MCF 10A (cell line): ENCODE measurements around the gene CNTNAP2. TPM values are rescaled to one million over a fixed set of nuclear protein-coding genes. Genes with fewer than 3 reads are reported as not detected.

Source experiments
- BruUV-seq: library from RNA; stranded (reverse); fragments of 400-500 nt; replicated peaks from 2 replicates; lab custom pipeline; 2021; lab: Mats Ljungman, UMichigan
- CTCF ChIA-PET: fragments of 300-600 bp; sonication (Branson Sonifier 250); formaldehyde crosslinking; extraction: SDS; loops from one replicate; lab custom pipeline; 2021; ENCODE audit warnings: antibody characterized with exemption, inconsistent platforms; lab: Yijun Ruan, JAX
- POLR2A ChIA-PET: fragments of 300-600, 350-650 bp; sonication (Branson Sonifier 250); formaldehyde crosslinking; extraction: SDS; loops from one replicate; lab custom pipeline; 2020; ENCODE audit warnings: antibody characterized with exemption, inconsistent platforms; lab: Yijun Ruan, JAX
- DNase-seq: peaks from one replicate; pipeline ENCODE4 v3.0.0-alpha.2; 2018; ENCODE audit not compliant: unreplicated experiment
- H3K27ac Mint-ChIP-seq: one replicate; pipeline ENCODE4 v1.8.0; 2022; ENCODE audit warnings: mild to moderate bottlenecking, low read depth, mixed read lengths; ENCODE audit not compliant: unreplicated experiment
- H3K27me3 Mint-ChIP-seq: one replicate; pipeline ENCODE4 v1.8.0; 2022; ENCODE audit warnings: mixed read lengths; ENCODE audit not compliant: insufficient read depth, unreplicated experiment
- H3K36me3 Mint-ChIP-seq: one replicate; pipeline ENCODE4 v1.8.0; 2022; ENCODE audit warnings: mild to moderate bottlenecking, moderate library complexity, mixed read lengths; ENCODE audit not compliant: insufficient read depth, unreplicated experiment
- H3K4me1 Mint-ChIP-seq: one replicate; pipeline ENCODE4 v1.8.0; 2022; ENCODE audit warnings: mixed read lengths; ENCODE audit not compliant: insufficient read depth, unreplicated experiment
- H3K4me3 Mint-ChIP-seq: one replicate; pipeline ENCODE4 v1.8.0; 2022; ENCODE audit warnings: mild to moderate bottlenecking, moderate library complexity, mixed read lengths; ENCODE audit not compliant: unreplicated experiment
- H3K9me3 Mint-ChIP-seq: one replicate; pipeline ENCODE4 v1.8.0; 2022; ENCODE audit warnings: mixed read lengths; ENCODE audit not compliant: unreplicated experiment
- intact Hi-C: fragments of 100-400 bp; cut with micrococcal nuclease; formaldehyde crosslinking; loops from 2 replicates; pipeline ENCODE4 v1.14.1; 2022
- total RNA-seq: library from RNA; stranded (reverse); gene quantifications from 2 replicates; pipeline ENCODE4 v1.2.3, GENCODE V29; 2022
- TF ChIP-seq, protein P1 (sequence below): fragments of 200-600 bp; IDR thresholded peaks from one replicate; pipeline ENCODE4 v1.8.0; 2022; ENCODE audit warnings: antibody characterized with exemption, mild to moderate bottlenecking; ENCODE audit not compliant: unreplicated experiment

Gene CNTNAP2
- total RNA-seq, 1 experiment from 2014 or later, result 1.1 TPM

DNA sequence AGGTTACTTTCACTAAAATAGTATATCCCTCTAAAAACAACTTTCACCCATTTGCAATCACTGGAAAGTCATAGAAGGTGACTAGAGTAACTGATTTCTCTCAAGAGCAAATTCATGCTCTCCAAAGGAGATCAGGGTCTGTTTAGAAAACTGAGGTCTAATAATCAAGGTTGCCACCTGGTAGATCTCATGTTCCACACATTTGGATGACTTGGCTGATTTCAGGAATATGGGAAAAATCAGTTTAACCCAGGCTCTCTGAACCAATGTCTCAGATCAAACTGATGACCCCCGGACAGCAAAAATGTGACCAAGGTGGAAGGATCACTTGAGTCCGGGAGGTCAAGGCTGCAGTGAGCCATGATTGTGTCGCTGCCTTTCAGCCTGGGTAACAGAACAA lies 1911.6 kb downstream of the CNTNAP2 start:
- intact Hi-C loops, result no loop called here
- peaks cover 36% of the 10 kb centered on the region for H3K27me3 Mint-ChIP-seq
- DNase-seq, result no peak
- ChIA-PET POLR2A (no interaction called here), CTCF (no interaction called here)
- H3K4me1 Mint-ChIP-seq, result no peaks in the 10 kb centered on the region
- no TSS peak for BruUV-seq
- no peak overlapping the region for H3K4me3 Mint-ChIP-seq
- H3K27ac Mint-ChIP-seq, result no peak overlapping the region
- H3K9me3 Mint-ChIP-seq, result peaks cover 5% of the 10 kb centered on the region
- TF ChIP-seq, protein P1, sequence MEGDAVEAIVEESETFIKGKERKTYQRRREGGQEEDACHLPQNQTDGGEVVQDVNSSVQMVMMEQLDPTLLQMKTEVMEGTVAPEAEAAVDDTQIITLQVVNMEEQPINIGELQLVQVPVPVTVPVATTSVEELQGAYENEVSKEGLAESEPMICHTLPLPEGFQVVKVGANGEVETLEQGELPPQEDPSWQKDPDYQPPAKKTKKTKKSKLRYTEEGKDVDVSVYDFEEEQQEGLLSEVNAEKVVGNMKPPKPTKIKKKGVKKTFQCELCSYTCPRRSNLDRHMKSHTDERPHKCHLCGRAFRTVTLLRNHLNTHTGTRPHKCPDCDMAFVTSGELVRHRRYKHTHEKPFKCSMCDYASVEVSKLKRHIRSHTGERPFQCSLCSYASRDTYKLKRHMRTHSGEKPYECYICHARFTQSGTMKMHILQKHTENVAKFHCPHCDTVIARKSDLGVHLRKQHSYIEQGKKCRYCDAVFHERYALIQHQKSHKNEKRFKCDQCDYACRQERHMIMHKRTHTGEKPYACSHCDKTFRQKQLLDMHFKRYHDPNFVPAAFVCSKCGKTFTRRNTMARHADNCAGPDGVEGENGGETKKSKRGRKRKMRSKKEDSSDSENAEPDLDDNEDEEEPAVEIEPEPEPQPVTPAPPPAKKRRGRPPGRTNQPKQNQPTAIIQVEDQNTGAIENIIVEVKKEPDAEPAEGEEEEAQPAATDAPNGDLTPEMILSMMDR, result no peak
- no peaks in the 10 kb centered on the region for H3K36me3 Mint-ChIP-seq

DNA sequence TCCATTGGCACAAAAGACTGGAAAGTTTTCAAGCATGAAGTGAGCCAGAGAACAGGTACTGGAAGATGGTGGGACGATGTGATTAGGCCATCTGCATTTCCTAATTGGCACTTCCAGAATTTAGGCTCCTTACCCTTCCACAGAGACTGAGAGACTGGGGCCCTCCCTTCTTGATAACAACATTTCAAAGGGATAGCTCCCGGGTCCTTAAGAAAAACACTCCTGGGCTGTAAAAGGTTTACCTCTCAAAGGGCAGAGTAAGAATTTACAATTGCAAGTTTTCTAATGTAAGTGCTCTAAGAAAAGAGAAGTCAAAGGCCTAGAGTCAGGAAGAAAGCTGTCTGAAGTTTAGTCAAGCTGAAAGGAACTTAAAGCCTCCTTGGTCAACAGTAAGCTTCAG lies 1914.4 kb downstream of the CNTNAP2 start:
- TF ChIP-seq, protein P1, result no peak
- no peak overlapping the region for H3K27ac Mint-ChIP-seq
- peaks cover 5% of the 10 kb centered on the region for H3K9me3 Mint-ChIP-seq
- ChIA-PET POLR2A (no interaction called here), CTCF (no interaction called here)
- H3K4me1 Mint-ChIP-seq, result no peaks in the 10 kb centered on the region
- intact Hi-C loops, result no loop called here
- DNase-seq, result no peak
- H3K27me3 Mint-ChIP-seq, result peaks cover 36% of the 10 kb centered on the region
- no TSS peak for BruUV-seq
- H3K36me3 Mint-ChIP-seq, result no peaks in the 10 kb centered on the region
- H3K4me3 Mint-ChIP-seq, result no peak overlapping the region

DNA sequence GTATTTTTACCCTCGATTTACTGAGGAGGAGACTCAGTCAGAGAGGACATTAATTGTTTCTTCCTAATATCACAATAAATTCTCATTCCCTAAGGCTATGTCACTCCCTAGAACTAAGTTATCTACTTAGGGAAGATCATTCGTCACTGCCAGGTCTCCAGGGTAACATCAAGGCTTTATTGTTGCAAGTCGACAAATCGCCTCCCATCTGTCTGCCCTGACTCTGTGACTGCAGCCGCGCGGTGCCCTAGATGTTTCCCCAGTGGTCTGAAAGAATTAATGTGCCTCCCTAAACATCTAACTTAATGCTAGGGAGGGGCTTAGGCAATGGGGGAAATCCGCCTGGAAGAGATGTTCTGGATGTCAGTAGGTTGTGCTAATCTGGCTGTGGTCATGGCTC lies 1915.2 kb downstream of the CNTNAP2 start:
- no peak for DNase-seq
- Mint-ChIP-seq H3K27ac (no peak overlapping the region), H3K27me3 (peaks cover 36% of the 10 kb centered on the region), H3K9me3 (peaks cover 5% of the 10 kb centered on the region), H3K4me1 (no peaks in the 10 kb centered on the region), H3K4me3 (no peak overlapping the region), H3K36me3 (no peaks in the 10 kb centered on the region)
- no TSS peak for BruUV-seq
- ChIA-PET CTCF (no interaction called here), POLR2A (no interaction called here)
- intact Hi-C loops, result no loop called here
- TF ChIP-seq, protein P1, result no peak

DNA sequence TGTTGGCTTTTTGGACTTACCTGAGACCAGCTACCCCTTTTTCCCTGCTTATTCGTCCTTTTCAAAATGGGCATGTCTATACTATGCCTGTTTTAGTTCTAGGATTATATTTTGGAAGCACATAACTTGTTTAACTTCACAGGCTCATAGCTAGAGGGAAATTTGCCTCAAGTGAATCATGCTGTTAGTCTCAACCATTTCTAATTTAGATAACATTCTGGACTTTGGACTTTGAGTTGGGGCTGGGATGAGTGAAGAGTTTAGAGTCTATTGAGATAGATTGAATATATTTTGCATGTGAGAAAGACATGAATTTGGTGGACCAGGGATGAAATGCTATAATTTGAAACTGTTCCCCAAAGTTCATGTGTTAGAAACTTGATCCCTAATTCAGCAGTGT lies 1919.3 kb downstream of the CNTNAP2 start:
- CTCF ChIA-PET, result no interaction called here
- no TSS peak for BruUV-seq
- Mint-ChIP-seq H3K4me1 (no peaks in the 10 kb centered on the region), H3K9me3 (peaks cover under 1% of the 10 kb centered on the region), H3K27ac (no peak overlapping the region), H3K27me3 (peaks cover 18% of the 10 kb centered on the region), H3K36me3 (no peaks in the 10 kb centered on the region), H3K4me3 (no peak overlapping the region)
- TF ChIP-seq, protein P1, result no peak
- intact Hi-C loops, result no loop called here
- POLR2A ChIA-PET, result no interaction called here
- DNase-seq, result no peak
